AG09309 (cell line): Measurements from ENCODE around the gene SLC12A9.

Source experiments
- DNase-seq: peaks from one replicate; pipeline ENCODE4 v3.0.0-alpha.2; 2010; ENCODE audit warnings: low read depth
- H3K4me3 ChIP-seq: 2 replicates; pipeline ENCODE4 v1.5.1; 2011; ENCODE audit warnings: mild to moderate bottlenecking, low read depth, low read length, moderate library complexity; ENCODE audit not compliant: control insufficient read depth
- TF ChIP-seq, protein P1 (sequence below): IDR thresholded peaks from 2 replicates; pipeline ENCODE4 v1.5.1; 2011; ENCODE audit warnings: mild to moderate bottlenecking, low read depth, low read length, inconsistent platforms; ENCODE audit not compliant: insufficient read depth, control insufficient read depth; ENCODE audit errors: missing control alignments

Gene SLC12A9

DNA sequence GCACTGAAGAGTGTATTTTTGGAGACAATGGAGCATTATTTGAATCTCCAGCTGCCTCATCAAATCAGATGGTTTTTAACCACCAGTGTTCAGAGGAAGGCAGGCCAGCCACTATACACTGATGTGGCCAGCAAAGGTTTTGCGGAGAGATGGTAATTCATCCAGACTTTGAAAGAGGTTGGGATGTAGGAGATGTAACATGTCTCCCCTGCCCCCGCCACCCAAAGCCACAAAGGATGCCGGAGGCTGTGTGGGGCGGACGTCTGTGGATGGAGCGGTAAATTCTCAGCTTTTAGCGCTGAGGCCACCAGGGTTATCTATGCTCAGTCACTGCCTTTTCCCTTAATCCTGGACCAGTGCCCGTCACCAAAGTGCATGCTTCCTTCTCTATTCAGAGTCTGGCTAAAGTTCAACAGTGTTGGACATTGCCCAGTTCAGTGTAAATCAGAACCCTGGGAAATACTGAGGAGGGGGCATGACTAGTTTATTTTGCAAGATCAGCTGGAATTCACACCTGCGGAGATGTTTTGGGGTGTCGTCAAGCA lies 11.0 kb downstream of the SLC12A9 start:
- no peak for DNase-seq
- TF ChIP-seq, protein P1, sequence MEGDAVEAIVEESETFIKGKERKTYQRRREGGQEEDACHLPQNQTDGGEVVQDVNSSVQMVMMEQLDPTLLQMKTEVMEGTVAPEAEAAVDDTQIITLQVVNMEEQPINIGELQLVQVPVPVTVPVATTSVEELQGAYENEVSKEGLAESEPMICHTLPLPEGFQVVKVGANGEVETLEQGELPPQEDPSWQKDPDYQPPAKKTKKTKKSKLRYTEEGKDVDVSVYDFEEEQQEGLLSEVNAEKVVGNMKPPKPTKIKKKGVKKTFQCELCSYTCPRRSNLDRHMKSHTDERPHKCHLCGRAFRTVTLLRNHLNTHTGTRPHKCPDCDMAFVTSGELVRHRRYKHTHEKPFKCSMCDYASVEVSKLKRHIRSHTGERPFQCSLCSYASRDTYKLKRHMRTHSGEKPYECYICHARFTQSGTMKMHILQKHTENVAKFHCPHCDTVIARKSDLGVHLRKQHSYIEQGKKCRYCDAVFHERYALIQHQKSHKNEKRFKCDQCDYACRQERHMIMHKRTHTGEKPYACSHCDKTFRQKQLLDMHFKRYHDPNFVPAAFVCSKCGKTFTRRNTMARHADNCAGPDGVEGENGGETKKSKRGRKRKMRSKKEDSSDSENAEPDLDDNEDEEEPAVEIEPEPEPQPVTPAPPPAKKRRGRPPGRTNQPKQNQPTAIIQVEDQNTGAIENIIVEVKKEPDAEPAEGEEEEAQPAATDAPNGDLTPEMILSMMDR: no peak

DNA sequence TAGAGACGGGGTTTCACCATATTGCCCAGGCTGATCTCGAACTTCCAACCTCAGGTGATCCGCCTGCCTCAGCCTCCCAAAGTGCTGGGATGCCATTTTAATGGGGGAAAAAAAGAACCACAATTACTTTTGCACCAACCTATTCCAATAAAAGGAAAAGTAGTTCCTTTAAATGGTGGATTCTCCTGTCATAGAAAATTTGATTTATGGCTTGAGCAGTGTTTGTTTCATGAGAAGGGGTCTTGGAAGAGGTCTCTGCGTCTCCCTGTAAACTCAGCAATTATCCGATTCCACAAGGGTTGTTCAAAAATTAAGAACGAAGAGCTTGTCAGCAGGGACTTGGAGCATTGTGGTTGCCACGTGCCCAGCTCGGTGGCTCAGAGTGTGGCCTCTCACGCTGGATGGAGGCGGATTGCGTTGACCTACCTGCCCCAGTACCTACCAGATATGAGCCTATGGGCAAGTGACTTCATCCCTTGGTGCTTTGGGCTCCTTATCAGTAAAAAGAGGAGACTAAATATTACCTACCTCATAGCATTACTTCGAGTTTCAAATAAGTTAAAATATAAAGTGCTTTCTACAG lies 11.8 kb downstream of the SLC12A9 start:
- no peak overlapping the region for H3K4me3 ChIP-seq
- no peak for DNase-seq
- TF ChIP-seq, protein P1: no peak

More for the DNA sequence above, 11.0 kb downstream of the SLC12A9 start:
- no peak overlapping the region for H3K4me3 ChIP-seq

DNA sequence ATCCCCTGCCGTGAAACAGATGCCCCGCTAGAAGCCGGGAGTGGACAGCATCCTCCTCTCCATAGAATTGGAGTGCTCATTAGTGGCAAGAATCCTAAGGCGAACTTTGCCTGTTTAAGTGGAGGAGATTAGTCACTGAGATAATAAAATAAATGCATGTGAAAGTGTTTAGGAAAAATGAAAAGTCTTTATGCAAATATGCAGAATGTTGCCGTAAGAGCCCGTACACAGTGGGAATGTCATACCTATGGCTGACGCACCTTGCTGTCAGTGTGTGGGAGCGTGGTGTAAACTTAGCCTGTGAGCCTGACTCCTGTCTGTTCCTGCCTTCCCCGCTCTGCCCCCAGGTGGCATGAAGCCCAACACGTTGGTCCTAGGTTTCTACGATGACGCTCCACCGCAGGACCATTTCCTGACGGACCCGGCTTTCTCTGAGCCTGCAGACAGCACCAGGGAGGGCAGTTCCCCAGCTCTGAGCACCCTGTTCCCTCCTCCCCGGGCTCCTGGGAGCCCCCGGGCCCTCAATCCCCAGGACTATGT lies 12.9 kb downstream of the SLC12A9 start:
- peak overlapping the region; percentile 5 for H3K4me3 ChIP-seq
- DNase-seq: peak; percentile 68
- TF ChIP-seq, protein P1: no peak

DNA sequence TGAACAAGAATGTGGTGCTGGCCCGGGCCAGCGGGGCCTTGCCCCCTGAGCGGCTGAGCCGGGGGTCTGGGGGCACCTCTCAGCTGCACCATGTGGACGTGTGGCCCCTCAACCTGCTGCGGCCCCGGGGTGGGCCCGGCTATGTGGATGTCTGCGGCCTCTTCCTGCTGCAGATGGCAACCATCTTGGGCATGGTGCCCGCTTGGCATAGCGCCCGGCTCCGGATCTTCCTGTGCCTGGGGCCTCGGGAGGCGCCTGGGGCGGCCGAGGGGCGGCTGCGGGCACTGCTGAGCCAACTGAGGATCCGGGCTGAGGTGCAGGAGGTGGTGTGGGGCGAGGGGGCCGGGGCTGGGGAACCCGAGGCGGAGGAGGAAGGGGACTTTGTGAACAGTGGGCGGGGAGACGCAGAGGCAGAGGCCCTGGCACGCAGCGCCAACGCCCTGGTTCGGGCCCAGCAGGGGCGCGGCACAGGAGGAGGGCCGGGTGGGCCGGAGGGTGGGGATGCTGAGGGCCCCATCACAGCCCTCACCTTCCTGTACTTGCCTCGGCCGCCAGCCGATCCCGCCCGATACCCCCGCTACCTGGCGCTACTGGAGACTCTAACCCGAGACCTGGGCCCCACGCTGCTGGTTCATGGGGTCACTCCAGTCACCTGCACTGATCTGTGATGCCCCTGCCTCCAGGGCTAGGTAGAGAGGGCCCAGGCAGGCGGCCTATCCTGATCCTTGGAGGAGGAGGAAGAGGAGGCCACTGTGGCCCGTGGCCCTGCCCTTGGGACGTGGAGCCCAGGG lies 13.6 kb downstream of the SLC12A9 start:
- peak overlapping the region; percentile 92 for H3K4me3 ChIP-seq
- TF ChIP-seq, protein P1: no peak
- DNase-seq: no peak

DNA sequence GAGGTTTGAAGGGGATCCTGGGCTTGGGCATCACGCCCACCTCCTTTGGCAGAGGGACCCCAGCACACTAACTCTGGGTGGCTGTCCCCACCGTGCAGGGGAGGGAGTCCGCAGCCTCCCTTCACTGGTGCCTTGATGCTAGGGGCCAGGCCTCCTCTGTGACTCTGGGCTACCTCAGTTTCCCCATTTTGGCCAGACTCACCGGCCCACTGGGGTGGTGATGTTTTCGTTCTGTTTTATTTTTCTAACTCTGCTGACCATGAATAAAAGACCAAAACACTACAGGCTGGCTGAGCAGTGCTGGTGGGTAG lies 14.2 kb downstream of the SLC12A9 start:
- peak overlapping the region; percentile 92 for H3K4me3 ChIP-seq
- TF ChIP-seq, protein P1: no peak

DNA sequence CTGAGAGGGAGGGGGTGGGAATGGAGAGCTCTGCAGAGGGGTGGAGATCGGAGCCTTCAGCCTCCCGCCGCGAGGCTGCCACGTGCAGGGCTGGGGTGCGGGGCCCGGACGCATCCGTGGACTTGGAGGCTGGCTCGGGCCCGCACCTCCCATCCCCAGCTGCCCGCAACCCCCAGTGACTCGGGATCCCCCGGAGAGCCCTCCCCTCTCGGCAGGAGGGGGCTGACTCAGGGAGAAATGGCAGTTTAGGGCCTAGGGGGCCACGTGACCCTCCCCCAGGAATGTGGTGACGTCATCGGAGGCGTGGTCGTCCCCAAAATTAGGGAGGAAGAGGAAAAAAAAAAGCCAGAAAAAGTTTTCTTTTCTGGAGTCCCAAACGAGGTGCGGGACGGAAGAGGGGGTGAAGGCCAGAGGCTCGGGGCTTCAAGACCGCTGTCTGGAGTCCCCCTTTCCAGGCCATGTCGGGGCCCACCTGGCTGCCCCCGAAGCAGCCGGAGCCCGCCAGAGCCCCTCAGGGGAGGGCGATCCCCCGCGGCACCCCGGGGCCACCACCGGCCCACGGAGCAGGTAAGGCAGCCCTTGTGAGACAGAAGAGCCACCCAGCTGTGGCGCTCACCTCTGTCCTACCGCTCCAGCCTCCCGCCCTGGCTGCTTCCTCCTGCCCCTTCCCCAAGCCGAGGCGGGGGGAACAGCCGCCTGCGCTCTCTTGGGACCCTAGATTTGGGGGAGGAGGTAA lies 14.7 kb downstream of the SLC12A9 start, which contains the start of gene TRIP6:
TRIP6 (plus strand) TSS at position 348 of the 736 bp plus-strand sequence; CDS start at position 459, 111 bp downstream.
- DNase-seq: peak; percentile 86
- TF ChIP-seq, protein P1: no peak
- peak within 1 kb of the TSS; percentile 92 for H3K4me3 ChIP-seq

More for the DNA sequence above, 14.2 kb downstream of the SLC12A9 start:
- DNase-seq: no peak
